Measurements from ENCODE around the gene CENPA.

CENPA gene

GRCh38 chr2:26763019-26763418 lies 22.8 kb upstream of the CENPA start:
- DNase-seq = no peak

- DNase-seq = peak; percentile 74
Observed at GRCh38 chr2:26764078-26764887, 21.6 kb upstream of the CENPA start, which contains the start of gene SLC35F6. Gene SLC35F6 (plus strand): TSS chr2:26764284. CDS start chr2:26764350, 66 bp downstream.

GRCh38 chr2:26764906-26765305 lies 20.9 kb upstream of the CENPA start:
- no peak for DNase-seq

GRCh38 chr2:26765475-26766200 lies 20.2 kb upstream of the CENPA start:
- no peak for DNase-seq

- no peak for DNase-seq
Observed at GRCh38 chr2:26767129-26767528, 18.7 kb upstream of the CENPA start.

- no peak for DNase-seq
Observed at GRCh38 chr2:26767894-26768487, 17.9 kb upstream of the CENPA start.

GRCh38 chr2:26768759-26769088 lies 17.1 kb upstream of the CENPA start:
- no peak for DNase-seq

GRCh38 chr2:26769089-26769761 lies 16.6 kb upstream of the CENPA start:
- no peak for DNase-seq

GRCh38 chr2:26770986-26771586 lies 14.8 kb upstream of the CENPA start:
- no peak for DNase-seq

- DNase-seq = peak; percentile 55
Observed at GRCh38 chr2:26772064-26773001, 13.5 kb upstream of the CENPA start.

GRCh38 chr2:26776195-26776800 lies 9.6 kb upstream of the CENPA start:
- no peak for DNase-seq

- DNase-seq = no peak
Observed at GRCh38 chr2:26778098-26778497, 7.8 kb upstream of the CENPA start.

GRCh38 chr2:26778507-26778906 lies 7.3 kb upstream of the CENPA start:
- DNase-seq = no peak

- no peak for DNase-seq
Observed at GRCh38 chr2:26780203-26780760, 5.6 kb upstream of the CENPA start.

- DNase-seq = no peak
Observed at GRCh38 chr2:26782876-26783704, 2.8 kb upstream of the CENPA start.

GRCh38 chr2:26784570-26785234 lies 1.2 kb upstream of the CENPA start:
- DNase-seq = no peak

GRCh38 chr2:26786207-26787028 lies 562 bp downstream of the CENPA start:
- DNase-seq = no peak

GRCh38 chr2:26792720-26793119 lies 6.9 kb downstream of the CENPA start:
- no peak for DNase-seq

- DNase-seq = no peak
Observed at GRCh38 chr2:26793518-26793917, 7.7 kb downstream of the CENPA start.

All from COR-L47 (cell line).